Thyroid gland (tissue), 4 donors: Measurements from ENCODE around the gene FAH.

Source experiments
- CTCF ChIP-seq, 6 experiments: fragments of 200-600 bp in 3 of 6; fragments of 450-650 bp in 3 of 6; sonication (generic) in 3 of 6; IDR thresholded peaks; one replicate each; pipeline ENCODE4 v1.5.1; 2016 to 2019; ENCODE audit warnings: antibody characterized with exemption in 6 of 6, mild to moderate bottlenecking in 2 of 6, inconsistent platforms in 1 of 6, moderate library complexity in 1 of 6
- POLR2A ChIP-seq, 2 donors: fragments of 450-650 bp; IDR thresholded peaks; one replicate each; pipeline ENCODE4 v1.6.1; 2017; ENCODE audit warnings: antibody characterized with exemption in 2 of 2, mild to moderate bottlenecking in 2 of 2, moderate library complexity in 1 of 2

- no peak for TF ChIP-seq CTCF (IDR thresholded peaks at IDR 0.05)
- TF ChIP-seq POLR2A (IDR thresholded peaks at IDR 0.05) = no peak
Observed at GRCh38 chr15:80211976-80212375, 59.2 kb downstream of the FAH start.
